C4-2B (cell line): Measurements from ENCODE around the gene VDAC1.

Experiments
- ZFX ChIP-seq: fragments of 450-650 bp; IDR thresholded peaks from 2 replicates; pipeline ENCODE4 v1.6.1; 2017
- TF ChIP-seq, protein P1 (sequence below): fragments of 450-650 bp; conservative IDR thresholded peaks from 2 replicates; pipeline ENCODE4 v1.5.1; 2017; ENCODE audit warnings: mild to moderate bottlenecking

DNA sequence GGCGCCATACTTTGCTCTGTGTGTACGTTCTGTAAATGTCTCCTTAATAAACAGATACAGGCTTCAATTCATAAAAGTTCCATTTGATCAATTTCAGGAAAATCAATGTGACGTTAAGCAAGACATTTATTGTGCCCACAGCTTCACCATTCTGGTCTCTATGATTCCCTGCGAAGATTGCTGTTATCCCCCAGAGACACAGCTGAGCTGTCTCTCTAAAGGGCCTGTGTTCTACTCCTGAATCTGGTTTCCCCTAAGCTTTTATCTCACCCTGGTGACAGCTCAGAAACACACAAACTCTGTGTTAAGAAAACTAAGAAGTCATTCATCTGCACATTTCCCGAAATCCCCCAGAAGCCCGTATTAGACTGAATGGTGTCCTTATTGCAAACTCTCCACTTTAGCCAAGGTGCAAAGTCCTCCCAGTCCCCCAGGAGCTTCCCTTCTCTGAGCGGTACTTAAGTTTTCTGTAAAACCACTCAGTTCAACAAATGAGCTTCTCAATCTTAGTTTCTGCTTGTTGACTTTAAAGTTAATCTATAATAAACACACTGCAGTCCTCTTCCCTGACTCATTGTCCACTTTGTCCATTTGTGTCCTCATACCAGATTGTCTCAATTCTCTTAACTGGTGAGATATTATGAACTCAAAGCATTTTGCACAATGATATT lies 35.0 kb downstream of the VDAC1 start:
- no peak for TF ChIP-seq ZFX
- TF ChIP-seq, protein P1, sequence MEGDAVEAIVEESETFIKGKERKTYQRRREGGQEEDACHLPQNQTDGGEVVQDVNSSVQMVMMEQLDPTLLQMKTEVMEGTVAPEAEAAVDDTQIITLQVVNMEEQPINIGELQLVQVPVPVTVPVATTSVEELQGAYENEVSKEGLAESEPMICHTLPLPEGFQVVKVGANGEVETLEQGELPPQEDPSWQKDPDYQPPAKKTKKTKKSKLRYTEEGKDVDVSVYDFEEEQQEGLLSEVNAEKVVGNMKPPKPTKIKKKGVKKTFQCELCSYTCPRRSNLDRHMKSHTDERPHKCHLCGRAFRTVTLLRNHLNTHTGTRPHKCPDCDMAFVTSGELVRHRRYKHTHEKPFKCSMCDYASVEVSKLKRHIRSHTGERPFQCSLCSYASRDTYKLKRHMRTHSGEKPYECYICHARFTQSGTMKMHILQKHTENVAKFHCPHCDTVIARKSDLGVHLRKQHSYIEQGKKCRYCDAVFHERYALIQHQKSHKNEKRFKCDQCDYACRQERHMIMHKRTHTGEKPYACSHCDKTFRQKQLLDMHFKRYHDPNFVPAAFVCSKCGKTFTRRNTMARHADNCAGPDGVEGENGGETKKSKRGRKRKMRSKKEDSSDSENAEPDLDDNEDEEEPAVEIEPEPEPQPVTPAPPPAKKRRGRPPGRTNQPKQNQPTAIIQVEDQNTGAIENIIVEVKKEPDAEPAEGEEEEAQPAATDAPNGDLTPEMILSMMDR: no peak
